GM12891 (cell line): Measurements from ENCODE around the gene SPATA13.

Experiments used
- POLR2A ChIP-seq: IDR thresholded peaks from 2 replicates; pipeline ENCODE4 v1.6.1; 2011; ENCODE audit warnings: low read depth, low read length, control low read depth
- POLR2AphosphoS5 ChIP-seq: IDR thresholded peaks from 2 replicates; pipeline ENCODE4 v1.6.1; 2011; ENCODE audit warnings: low read depth, low read length, control low read depth
- TAF1 ChIP-seq: IDR thresholded peaks from 2 replicates; pipeline ENCODE4 v1.6.1; 2011; ENCODE audit warnings: low read depth, low read length, control low read depth

GRCh38 chr13:24290280-24290932, 129.9 kb downstream of the SPATA13 start:
- TF ChIP-seq POLR2AphosphoS5 (no peak), POLR2A (no peak), TAF1 (no peak)
